ENCODE results near the gene FSIP1. TPM values are rescaled to one million over a fixed set of nuclear protein-coding genes. Genes with fewer than 3 reads are reported as not detected.

Gene FSIP1
- total RNA-seq, 4 donors from 2014 or later = 0.94 to 3.2 (median 2.0) TPM

- TF ChIP-seq POLR2AphosphoS5 (IDR thresholded peaks at IDR 0.05) = no peak
- TF ChIP-seq CTCF (IDR thresholded peaks at IDR 0.05) = no peak
- TF ChIP-seq EP300 (IDR thresholded peaks at IDR 0.05) = no peak
- no peak for TF ChIP-seq POLR2A (IDR thresholded peaks at IDR 0.05)
- no CpG with 5 or more reads among the region's 4 CpGs for WGBS, 2 donors (ENCODE audit: low coverage in 1 of 2)
- Histone ChIP-seq H3K4me3 (no peak overlapping the region), H3K27me3 (no peaks in the 10 kb centered on the region), H3K9me3 (peaks cover 0 to 32% (median 0%) of the 10 kb centered on the region in 3 donors), H3K36me3 (no peaks in the 10 kb centered on the region), H3K27ac (no peak overlapping the region), H3K4me1 (no peaks in the 10 kb centered on the region)
- ATAC-seq = no peak
Observed at GRCh38 chr15:39609166-39609916, 173.3 kb downstream of the FSIP1 start.

DNA sequence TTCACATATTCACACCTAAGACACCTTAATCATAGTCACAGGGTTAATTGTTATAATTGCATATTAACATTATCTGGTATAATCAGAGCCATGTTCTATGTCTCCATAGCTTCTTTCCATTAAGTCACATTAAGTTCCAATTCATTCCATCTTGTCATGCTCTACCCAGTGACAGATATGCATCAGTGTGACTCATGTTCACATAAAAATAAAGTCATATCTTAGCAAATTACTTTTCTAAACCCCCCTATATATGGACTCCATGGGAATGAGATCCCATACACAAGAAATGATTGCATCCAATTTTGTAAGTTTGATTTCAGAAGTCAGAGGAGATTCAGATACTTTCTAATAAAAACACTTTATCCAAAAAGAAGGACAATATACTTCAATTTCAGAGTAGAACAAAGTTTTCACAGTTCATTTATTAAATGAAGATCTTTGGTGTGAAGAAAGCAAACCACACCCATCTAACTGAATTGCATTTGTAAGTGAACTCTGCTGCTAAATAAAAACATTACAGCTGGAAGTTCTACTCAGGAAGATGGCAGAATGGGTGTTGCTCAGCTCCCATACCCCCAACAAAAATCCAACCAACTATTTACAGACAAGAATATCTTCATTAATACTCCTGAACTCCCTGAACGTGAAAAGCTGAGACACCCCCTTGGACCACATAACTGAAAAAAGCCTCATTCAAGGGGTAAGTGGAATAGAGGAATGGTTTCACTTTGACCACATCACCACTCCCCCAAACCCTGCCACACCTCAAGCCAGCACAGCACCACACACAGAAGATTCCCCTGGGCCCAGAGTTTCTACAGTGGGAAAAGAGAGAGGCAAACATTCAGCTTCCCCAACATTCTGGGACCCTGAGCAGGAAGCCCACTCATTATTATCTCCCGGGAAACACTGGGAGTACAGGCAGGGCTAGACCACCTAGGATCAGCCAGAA, 174.2 kb downstream of the FSIP1 start:
- Histone ChIP-seq H3K9me3 (peaks cover 0 to 30% (median 0%) of the 10 kb centered on the region in 3 donors), H3K27ac (no peak overlapping the region), H3K36me3 (no peaks in the 10 kb centered on the region), H3K4me3 (no peak overlapping the region), H3K27me3 (no peaks in the 10 kb centered on the region), H3K4me1 (no peaks in the 10 kb centered on the region)
- ATAC-seq = no peak
- TF ChIP-seq CTCF (IDR thresholded peaks at IDR 0.05) (no peak), EP300 (IDR thresholded peaks at IDR 0.05) (no peak), POLR2A (IDR thresholded peaks at IDR 0.05) (no peak), POLR2AphosphoS5 (IDR thresholded peaks at IDR 0.05) (no peak)
- 100% methylated on average over 1 of the region's 2 CpGs; no CpG with 5 or more reads in 1 of the 2 donors for WGBS, 2 donors (ENCODE audit: low coverage in 1 of 2)

DNA sequence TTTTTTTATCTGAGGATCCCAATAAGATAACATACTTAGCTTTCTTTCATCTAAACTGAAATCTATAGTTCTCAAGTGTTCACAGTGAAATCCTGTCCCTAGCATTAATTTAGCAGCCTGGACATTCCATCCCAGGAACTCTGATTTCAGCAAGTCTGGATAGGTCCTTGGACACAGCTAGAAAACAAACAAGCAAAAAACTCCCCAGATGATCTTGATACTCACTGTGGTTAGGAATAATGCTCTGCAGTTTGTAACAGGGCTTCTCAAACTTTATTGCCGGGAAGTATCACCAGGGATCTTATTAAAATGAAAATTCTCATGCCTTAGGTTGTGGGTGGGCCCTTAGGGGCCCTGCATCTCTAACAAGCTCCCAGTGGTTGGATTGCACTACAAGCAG, 177.5 kb downstream of the FSIP1 start:
- H3K4me1 ChIP-seq = no peaks in the 10 kb centered on the region
- WGBS, 2 donors (ENCODE audit: low coverage in 1 of 2) = 100% methylated on average over 1 of the region's 1 CpG

GRCh38 chr15:39602143-39602542, 180.5 kb downstream of the FSIP1 start:
- Histone ChIP-seq H3K4me1 (peaks cover 0 to 19% (median 0%) of the 10 kb centered on the region in 3 donors), H3K4me3 (no peak overlapping the region), H3K36me3 (no peaks in the 10 kb centered on the region), H3K9me3 (no peaks in the 10 kb centered on the region), H3K27ac (no peak overlapping the region), H3K27me3 (no peaks in the 10 kb centered on the region)
- WGBS, 2 donors (ENCODE audit: low coverage in 1 of 2) = 78 to 89% methylated on average over 4 to 5 of the region's 5 CpGs
- TF ChIP-seq EP300 (IDR thresholded peaks at IDR 0.05) (no peak), CTCF (IDR thresholded peaks at IDR 0.05) (no peak)
- no peak for ATAC-seq

More for the DNA sequence above, 177.5 kb downstream of the FSIP1 start:
- Histone ChIP-seq H3K27me3 (no peaks in the 10 kb centered on the region), H3K27ac (no peak overlapping the region), H3K4me3 (no peak overlapping the region), H3K36me3 (no peaks in the 10 kb centered on the region), H3K9me3 (peaks cover 0 to 10% (median 0%) of the 10 kb centered on the region in 3 donors)
- ATAC-seq = no peak
- TF ChIP-seq POLR2A (IDR thresholded peaks at IDR 0.05) (no peak), EP300 (IDR thresholded peaks at IDR 0.05) (no peak), CTCF (IDR thresholded peaks at IDR 0.05) (no peak), POLR2AphosphoS5 (IDR thresholded peaks at IDR 0.05) (no peak)

Data from gastroesophageal sphincter (tissue), 4 donors.